Endothelial cell of coronary artery (primary cell): Measurements from ENCODE around the gene CDV3. TPM values are rescaled to one million over a fixed set of nuclear protein-coding genes. Genes with fewer than 3 reads are reported as not detected.

Source experiments
- total RNA-seq: library from RNA; depleted of rRNA; stranded (reverse); fragments of >200 nt; gene quantifications from 2 replicates; pipeline ENCODE4 v1.2.3, GENCODE V29; 2014

CDV3 gene, protein sequence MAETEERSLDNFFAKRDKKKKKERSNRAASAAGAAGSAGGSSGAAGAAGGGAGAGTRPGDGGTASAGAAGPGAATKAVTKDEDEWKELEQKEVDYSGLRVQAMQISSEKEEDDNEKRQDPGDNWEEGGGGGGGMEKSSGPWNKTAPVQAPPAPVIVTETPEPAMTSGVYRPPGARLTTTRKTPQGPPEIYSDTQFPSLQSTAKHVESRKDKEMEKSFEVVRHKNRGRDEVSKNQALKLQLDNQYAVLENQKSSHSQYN
- total RNA-seq: 179 and 228 TPM in 2 replicates

DNA sequence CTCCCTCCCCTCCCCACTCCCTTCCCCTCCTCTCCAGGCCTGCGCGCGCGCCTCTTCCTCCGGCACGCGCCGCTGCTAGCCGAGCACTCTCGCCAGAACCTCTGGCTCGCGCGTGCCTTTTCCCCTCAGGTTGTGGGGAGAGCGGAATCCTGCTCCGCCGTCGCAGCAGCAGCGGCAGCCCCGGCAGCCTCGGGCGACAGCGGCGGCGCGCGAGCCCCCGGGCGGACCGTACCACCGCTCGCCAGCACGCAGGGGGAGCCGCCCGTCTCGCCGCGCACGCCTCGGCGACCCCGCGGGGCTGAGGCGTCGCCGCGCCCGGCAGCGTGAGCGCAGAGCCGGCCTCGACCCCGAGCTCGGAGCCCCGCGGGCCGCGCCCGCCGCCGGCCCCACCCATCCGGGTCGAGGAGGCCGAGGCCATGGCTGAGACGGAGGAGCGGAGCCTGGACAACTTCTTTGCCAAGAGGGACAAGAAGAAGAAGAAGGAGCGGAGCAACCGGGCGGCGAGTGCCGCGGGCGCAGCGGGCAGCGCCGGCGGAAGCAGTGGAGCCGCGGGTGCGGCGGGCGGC is at the start of gene CDV3:
Gene CDV3 (plus strand): TSS at position 58 of the 566 bp plus-strand sequence. CDS start 359 bp downstream, at position 417.

Other genes with a start within 250 kb of the CDV3 start
- gene BFSP2, start 173.6 kb upstream of the CDV3 start, total RNA-seq: not detected in 2 replicates
- gene TOPBP1, start 88.3 kb downstream of the CDV3 start, total RNA-seq: 26.7 and 29.7 TPM in 2 replicates
- gene TF, start 172.7 kb downstream of the CDV3 start, total RNA-seq: under 0.01 and 0.36 TPM in 2 replicates
- 65.9 and 69.8 TPM in 2 replicates for gene SRPRB, start 232.1 kb downstream of the CDV3 start, total RNA-seq